Liver (tissue), 9 donors: Measurements from ENCODE around the gene TMEM164. TPM values are rescaled to one million over a fixed set of nuclear protein-coding genes. Genes with fewer than 3 reads are reported as not detected.

ENCODE experiments used
- DNase-seq: peaks from one replicate; pipeline ENCODE4 v3.0.0-alpha.2; 2017; ENCODE audit warnings: low spot score
- H3K27ac ChIP-seq, 2 donors: one replicate each; pipeline ENCODE4 v1.7.0; 2013; ENCODE audit warnings: inconsistent platforms in 2 of 2, low read length in 2 of 2, control low read depth in 1 of 2, low read depth in 1 of 2, mild to moderate bottlenecking in 1 of 2
- H3K27me3 ChIP-seq, 4 donors: one replicate each; pipeline versions ENCODE4 v1.6.1 to v1.7.0; 2013; ENCODE audit warnings: low read length in 3 of 4, inconsistent platforms in 1 of 4, mild to moderate bottlenecking in 1 of 4, moderate library complexity in 1 of 4; ENCODE audit not compliant: control insufficient read depth in 4 of 4, insufficient read depth in 4 of 4
- H3K36me3 ChIP-seq, 4 donors: one replicate each; pipeline versions ENCODE4 v1.6.1 to v1.7.0; 2013; ENCODE audit warnings: low read length in 3 of 4, mild to moderate bottlenecking in 3 of 4, low read depth in 1 of 4, moderate library complexity in 1 of 4; ENCODE audit not compliant: control insufficient read depth in 4 of 4, insufficient read depth in 3 of 4
- H3K4me1 ChIP-seq, 4 donors: one replicate each; pipeline versions ENCODE4 v1.6.1 to v1.7.0; 2013; ENCODE audit warnings: low read length in 3 of 4, mild to moderate bottlenecking in 3 of 4, moderate library complexity in 1 of 4; ENCODE audit not compliant: control insufficient read depth in 4 of 4, insufficient read depth in 4 of 4
- H3K4me3 ChIP-seq, 3 donors: one replicate each; pipeline versions ENCODE4 v1.6.1 to v1.7.0; 2013; ENCODE audit warnings: low read length in 3 of 3, control low read depth in 1 of 3, low read depth in 1 of 3, mild to moderate bottlenecking in 1 of 3
- H3K9ac ChIP-seq, 2 donors: one replicate each; pipeline ENCODE4 v1.7.0; 2013; ENCODE audit warnings: low read length in 2 of 2, mild to moderate bottlenecking in 2 of 2, moderate library complexity in 2 of 2, control low read depth in 1 of 2, low read depth in 1 of 2
- H3K9me3 ChIP-seq, 4 donors: one replicate each; pipeline versions ENCODE4 v1.6.1 to v1.7.0; 2013; ENCODE audit warnings: low read length in 3 of 4; ENCODE audit not compliant: control insufficient read depth in 4 of 4
- ATF3 ChIP-seq: IDR thresholded peaks from 2 replicates; pipeline ENCODE4 v1.6.1; 2016; ENCODE audit warnings: antibody characterized with exemption
- EGR1 ChIP-seq, 2 donors: IDR thresholded peaks; 2 replicates each; pipeline ENCODE4 v1.6.1; 2016 to 2018; ENCODE audit warnings: antibody characterized with exemption in 2 of 2, low read depth in 2 of 2
- FOXA1 ChIP-seq: IDR thresholded peaks from 2 replicates; pipeline ENCODE4 v1.6.1; 2016; ENCODE audit warnings: antibody characterized with exemption
- FOXA2 ChIP-seq: IDR thresholded peaks from 2 replicates; pipeline ENCODE4 v1.6.1; 2016; ENCODE audit warnings: antibody characterized with exemption
- GABPA ChIP-seq, 2 donors: IDR thresholded peaks in 1 of 2; conservative IDR thresholded peaks in 1 of 2; 2 replicates each; pipeline ENCODE4 v1.6.1; 2016; ENCODE audit warnings: antibody characterized with exemption in 2 of 2, mild to moderate bottlenecking in 1 of 2, moderate library complexity in 1 of 2
- HNF4A ChIP-seq, 2 donors: conservative IDR thresholded peaks; 2 replicates each; pipeline ENCODE4 v1.6.1; 2016; ENCODE audit warnings: antibody characterized with exemption in 2 of 2, mild to moderate bottlenecking in 2 of 2
- HNF4G ChIP-seq: IDR thresholded peaks from 2 replicates; pipeline ENCODE4 v1.6.1; 2016; ENCODE audit warnings: antibody characterized with exemption
- JUND ChIP-seq, 2 donors: IDR thresholded peaks; 2 replicates each; pipeline ENCODE4 v1.6.1; 2016; ENCODE audit warnings: antibody characterized with exemption in 2 of 2
- NR2F2 ChIP-seq: IDR thresholded peaks from 2 replicates; pipeline ENCODE4 v1.6.1; 2016; ENCODE audit warnings: antibody characterized with exemption
- RAD21 ChIP-seq, 2 donors: IDR thresholded peaks; 2 replicates each; pipeline ENCODE4 v1.6.1; 2016; ENCODE audit warnings: antibody characterized with exemption in 2 of 2, mild to moderate bottlenecking in 2 of 2
- REST ChIP-seq: IDR thresholded peaks from 2 replicates; pipeline ENCODE4 v1.6.1; 2016; ENCODE audit warnings: antibody characterized with exemption, mild to moderate bottlenecking
- RXRA ChIP-seq, 2 donors: IDR thresholded peaks; 2 replicates each; pipeline ENCODE4 v1.6.1; 2017 to 2018; ENCODE audit warnings: antibody characterized with exemption in 2 of 2, mild to moderate bottlenecking in 1 of 2
- SP1 ChIP-seq: IDR thresholded peaks from 2 replicates; pipeline ENCODE4 v1.6.1; 2018; ENCODE audit warnings: antibody characterized with exemption, mild to moderate bottlenecking
- TAF1 ChIP-seq: conservative IDR thresholded peaks from 2 replicates; pipeline ENCODE4 v1.6.1; 2016; ENCODE audit warnings: antibody characterized with exemption, mild to moderate bottlenecking
- YY1 ChIP-seq: IDR thresholded peaks from 2 replicates; pipeline ENCODE4 v1.6.1; 2016; ENCODE audit warnings: antibody characterized with exemption, mild to moderate bottlenecking
- ZBTB33 ChIP-seq: IDR thresholded peaks from 2 replicates; pipeline ENCODE4 v1.6.1; 2016; ENCODE audit warnings: antibody characterized with exemption
- whole genome bisulfite sequencing: extraction: QIAGEN DNeasy Blood & Tissue Kit; methylation state at CpG from one replicate; pipeline ENCODE4 v1.1.7; 2013; 5-methylcytosine and 5-hydroxymethylcytosine counted together
- polyA plus RNA-seq, 2 donors: library from polyadenylated mRNA; stranded (reverse) in 1 of 2; unstranded in 1 of 2; fragments of 200-250 nt in 1 of 2; fragments of >200 nt in 1 of 2; fragmentation: Nextera tagmentation in 1 of 2; extraction: Ambion mirVana in 1 of 2; gene quantifications; one replicate each; pipeline versions ENCODE4 v1.2.1 to v1.2.3, GENCODE V29; 2013 to 2015
- total RNA-seq, 2 donors: library from RNA; depleted of rRNA; stranded (reverse); fragments of >200 nt; gene quantifications; one replicate each; pipeline ENCODE4 v1.2.3, GENCODE V29; 2014
- TF ChIP-seq, protein P1 (sequence below): fragments of 150-350 bp; IDR thresholded peaks from 2 replicates; pipeline ENCODE4 v1.5.1; 2017; ENCODE audit warnings: improper control_type of control experiment, low read depth, low read length; ENCODE audit not compliant: missing input control
- TF ChIP-seq, protein P2 (sequence below): IDR thresholded peaks from 2 replicates; pipeline ENCODE4 v1.6.1; 2016; ENCODE audit warnings: antibody characterized with exemption
- donor health status: healthy.
- donor health status: healthy.
- donor health status: healthy.
- donor health status: healthy.
- donor health status: healthy.

TMEM164 gene
- total and polyA plus RNA-seq, 4 donors = 0.40 to 8.5 (median 2.9) TPM

DNA sequence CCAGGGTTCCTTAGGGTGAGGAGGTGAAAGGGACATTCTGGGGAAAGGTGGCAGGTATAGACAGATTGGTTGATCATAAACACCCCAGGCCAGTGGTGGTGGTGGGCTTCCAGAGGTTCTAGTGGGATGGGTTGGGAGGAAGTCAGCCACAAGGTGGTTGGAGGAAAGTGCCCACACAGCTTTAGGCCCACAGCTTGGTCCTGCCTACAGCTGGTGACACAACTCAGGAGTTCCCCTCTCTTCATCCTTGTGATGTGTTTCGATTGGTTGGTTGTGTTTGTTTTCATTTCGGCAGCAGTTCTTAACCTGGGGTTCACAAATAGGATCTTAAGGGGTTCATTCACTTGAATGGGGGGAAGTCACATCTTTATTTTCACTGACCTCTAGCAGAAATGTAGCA is 157.0 kb downstream of the TMEM164 start:
- no peaks in the 10 kb centered on the region for H3K9me3 ChIP-seq
- no peak overlapping the region for H3K27ac ChIP-seq
- TF ChIP-seq FOXA2 = no peak
- no peak for TF ChIP-seq NR2F2
- TF ChIP-seq GABPA (IDR thresholded peaks at IDR 0.05 in 1 of 2, conservative IDR thresholded peaks at IDR 0.05 in 1 of 2) = no peak
- TF ChIP-seq SP1 = no peak
- TF ChIP-seq HNF4G = no peak
- TF ChIP-seq, protein P1, sequence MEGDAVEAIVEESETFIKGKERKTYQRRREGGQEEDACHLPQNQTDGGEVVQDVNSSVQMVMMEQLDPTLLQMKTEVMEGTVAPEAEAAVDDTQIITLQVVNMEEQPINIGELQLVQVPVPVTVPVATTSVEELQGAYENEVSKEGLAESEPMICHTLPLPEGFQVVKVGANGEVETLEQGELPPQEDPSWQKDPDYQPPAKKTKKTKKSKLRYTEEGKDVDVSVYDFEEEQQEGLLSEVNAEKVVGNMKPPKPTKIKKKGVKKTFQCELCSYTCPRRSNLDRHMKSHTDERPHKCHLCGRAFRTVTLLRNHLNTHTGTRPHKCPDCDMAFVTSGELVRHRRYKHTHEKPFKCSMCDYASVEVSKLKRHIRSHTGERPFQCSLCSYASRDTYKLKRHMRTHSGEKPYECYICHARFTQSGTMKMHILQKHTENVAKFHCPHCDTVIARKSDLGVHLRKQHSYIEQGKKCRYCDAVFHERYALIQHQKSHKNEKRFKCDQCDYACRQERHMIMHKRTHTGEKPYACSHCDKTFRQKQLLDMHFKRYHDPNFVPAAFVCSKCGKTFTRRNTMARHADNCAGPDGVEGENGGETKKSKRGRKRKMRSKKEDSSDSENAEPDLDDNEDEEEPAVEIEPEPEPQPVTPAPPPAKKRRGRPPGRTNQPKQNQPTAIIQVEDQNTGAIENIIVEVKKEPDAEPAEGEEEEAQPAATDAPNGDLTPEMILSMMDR = no peak
- no peak for TF ChIP-seq YY1
- no peak for TF ChIP-seq EGR1 (IDR thresholded peaks at IDR 0.05; ENCODE audit: low read depth in 2 of 2)
- no peak for TF ChIP-seq ATF3
- TF ChIP-seq TAF1 = no peak
- no peak for TF ChIP-seq HNF4A (conservative IDR thresholded peaks at IDR 0.05)
- H3K27me3 ChIP-seq = no peaks in the 10 kb centered on the region
- no peaks in the 10 kb centered on the region for H3K36me3 ChIP-seq
- no peaks in the 10 kb centered on the region for H3K4me1 ChIP-seq
- WGBS = 51% methylated on average over 2 of the region's 2 CpGs
- no peak overlapping the region for H3K4me3 ChIP-seq
- H3K9ac ChIP-seq = no peak overlapping the region
- no peak for DNase-seq

- Histone ChIP-seq H3K4me1 (no peaks in the 10 kb centered on the region), H3K27ac (no peak overlapping the region), H3K27me3 (no peaks in the 10 kb centered on the region), H3K9me3 (no peaks in the 10 kb centered on the region), H3K4me3 (no peak overlapping the region), H3K36me3 (peaks cover 0 to 2% (median 0%) of the 10 kb centered on the region in 4 donors), H3K9ac (no peak overlapping the region)
- WGBS = 100% methylated on average over 1 of the region's 1 CpG
- TF ChIP-seq EGR1 (IDR thresholded peaks at IDR 0.05; ENCODE audit: low read depth in 2 of 2) = no peak
- no peak for TF ChIP-seq HNF4A (conservative IDR thresholded peaks at IDR 0.05)
- TF ChIP-seq ZBTB33 = no peak
- no peak for TF ChIP-seq GABPA (IDR thresholded peaks at IDR 0.05 in 1 of 2, conservative IDR thresholded peaks at IDR 0.05 in 1 of 2)
- TF ChIP-seq ATF3 = no peak
- no peak for TF ChIP-seq TAF1
- TF ChIP-seq FOXA1 = no peak
- no peak for TF ChIP-seq JUND (IDR thresholded peaks at IDR 0.05)
- no peak for TF ChIP-seq HNF4G
- TF ChIP-seq, protein P2, sequence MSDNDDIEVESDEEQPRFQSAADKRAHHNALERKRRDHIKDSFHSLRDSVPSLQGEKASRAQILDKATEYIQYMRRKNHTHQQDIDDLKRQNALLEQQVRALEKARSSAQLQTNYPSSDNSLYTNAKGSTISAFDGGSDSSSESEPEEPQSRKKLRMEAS = no peak
- no peak for TF ChIP-seq NR2F2
- TF ChIP-seq YY1 = no peak
- no peak for TF ChIP-seq RAD21 (IDR thresholded peaks at IDR 0.05)
- no peak for TF ChIP-seq RXRA (IDR thresholded peaks at IDR 0.05)
- TF ChIP-seq, protein P1 = no peak
- TF ChIP-seq SP1 = no peak
- TF ChIP-seq REST = no peak
- no peak for TF ChIP-seq FOXA2
- no peak for DNase-seq
These were observed 158.4 kb downstream of the TMEM164 start for GRCh38 chrX:110161361-110161686.
